Hematopoietic multipotent progenitor cell (in vitro differentiated cells): ENCODE measurements around the gene DYRK2. TPM values are rescaled to one million over a fixed set of nuclear protein-coding genes. Genes with fewer than 3 reads are reported as not detected.

ENCODE experiments used
- DNase-seq, 3 donors: peaks; one replicate each; pipeline ENCODE4 v3.0.0-alpha.2; 2011 to 2015; ENCODE audit warnings: low read depth in 2 of 3, low spot score in 2 of 3
- total RNA-seq: library from RNA; depleted of rRNA; stranded (reverse); fragments of >200 nt; gene quantifications from one replicate; pipeline ENCODE4 v1.2.3, GENCODE V29; 2012

Gene DYRK2
- total RNA-seq, 1 donor, result 20.7 TPM

- DNase-seq, result no peak
Measured at GRCh38 chr12:67645126-67645525, 3.4 kb upstream of the DYRK2 start.

DNA sequence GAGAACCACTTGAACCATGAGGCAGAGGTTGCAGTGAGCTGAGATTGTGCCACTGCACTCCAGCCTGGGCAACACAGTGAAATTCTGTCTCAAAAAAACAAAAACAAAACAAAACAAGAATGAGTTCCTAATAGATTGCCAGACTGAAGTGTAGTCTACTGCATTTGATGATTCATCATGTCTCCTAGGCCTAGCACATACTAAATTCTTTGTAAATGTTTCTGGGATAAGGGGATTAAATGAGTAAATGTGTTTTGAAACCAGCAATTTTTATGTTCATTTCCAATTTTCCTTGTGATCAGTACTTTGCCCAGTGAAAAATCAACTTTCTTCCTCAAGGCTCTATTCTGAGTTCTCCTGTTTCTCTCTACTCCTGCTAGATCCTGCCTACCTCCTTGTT is 2.9 kb upstream of the DYRK2 start:
- no peak for DNase-seq

DNA sequence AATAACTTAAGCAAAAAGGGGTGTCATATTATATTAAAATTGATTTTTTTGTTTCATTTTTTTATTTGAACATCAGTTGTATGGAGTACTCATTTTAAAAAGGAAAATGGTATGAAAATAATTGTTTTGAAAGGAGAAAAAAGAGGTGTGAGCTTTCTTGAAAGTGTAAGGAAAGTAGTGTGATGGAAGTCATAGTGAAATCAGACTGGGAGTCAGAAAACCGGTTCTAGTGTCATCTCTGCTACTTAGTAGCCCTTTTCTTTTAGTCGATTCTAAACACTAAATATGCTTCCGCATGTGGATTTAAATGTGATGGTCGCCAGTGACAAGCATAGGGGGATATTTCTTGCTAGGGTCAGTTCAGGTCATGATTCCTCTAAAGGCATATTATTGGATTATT is 1.8 kb upstream of the DYRK2 start:
- no peak for DNase-seq

DNA sequence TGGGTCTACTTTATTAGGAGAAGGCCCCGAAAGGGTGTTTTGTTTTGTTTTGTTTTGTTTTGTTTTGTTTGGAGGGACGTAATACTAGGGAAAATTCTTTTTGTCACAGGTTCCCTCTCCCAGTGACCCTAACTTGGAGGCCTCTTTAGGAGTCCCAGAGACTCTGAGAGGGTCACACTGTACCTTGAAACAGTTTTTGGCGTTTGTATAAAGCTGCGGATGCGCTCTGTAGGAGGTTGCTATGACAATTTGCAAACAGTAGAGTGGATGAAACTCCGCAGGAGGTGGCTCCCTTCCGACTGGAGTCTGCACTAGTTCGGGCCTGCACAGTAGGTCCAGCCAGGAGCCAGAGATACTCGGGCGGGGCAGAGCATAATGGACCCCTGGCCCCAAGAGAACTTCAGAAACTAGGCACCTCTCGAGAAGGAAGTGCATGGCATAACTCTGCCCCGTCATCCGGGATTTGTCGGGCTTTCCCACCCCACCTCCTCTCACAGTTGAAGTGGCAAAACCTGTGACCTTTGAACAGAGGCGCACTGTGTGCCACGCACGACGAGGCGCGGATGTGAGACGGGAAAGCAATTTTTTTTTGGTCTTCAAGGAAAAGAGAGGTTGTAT is 1.3 kb upstream of the DYRK2 start:
- DNase-seq, result no peak

- peak; percentile 29 to 80 (median 69) for DNase-seq
Measured at GRCh38 chr12:67647799-67648520, 585 bp upstream of the DYRK2 start.

DNA sequence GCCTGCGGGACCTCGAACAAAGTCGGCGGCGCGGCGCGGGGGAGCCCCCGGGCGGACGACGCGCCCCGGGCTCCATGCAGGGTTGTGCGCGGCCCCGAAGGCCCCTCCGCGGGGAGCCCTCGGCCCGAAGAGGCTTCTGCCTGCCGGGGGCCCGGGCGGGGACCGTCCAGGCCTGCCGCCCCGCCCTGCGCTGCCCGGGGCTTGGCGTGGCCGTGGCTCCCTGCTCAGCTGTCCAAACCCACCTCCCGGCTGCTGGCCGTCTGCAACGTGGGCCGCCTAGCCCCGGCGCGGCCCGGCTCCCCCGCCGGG is 670 bp downstream of the DYRK2 start:
- DNase-seq, result no peak

DNA sequence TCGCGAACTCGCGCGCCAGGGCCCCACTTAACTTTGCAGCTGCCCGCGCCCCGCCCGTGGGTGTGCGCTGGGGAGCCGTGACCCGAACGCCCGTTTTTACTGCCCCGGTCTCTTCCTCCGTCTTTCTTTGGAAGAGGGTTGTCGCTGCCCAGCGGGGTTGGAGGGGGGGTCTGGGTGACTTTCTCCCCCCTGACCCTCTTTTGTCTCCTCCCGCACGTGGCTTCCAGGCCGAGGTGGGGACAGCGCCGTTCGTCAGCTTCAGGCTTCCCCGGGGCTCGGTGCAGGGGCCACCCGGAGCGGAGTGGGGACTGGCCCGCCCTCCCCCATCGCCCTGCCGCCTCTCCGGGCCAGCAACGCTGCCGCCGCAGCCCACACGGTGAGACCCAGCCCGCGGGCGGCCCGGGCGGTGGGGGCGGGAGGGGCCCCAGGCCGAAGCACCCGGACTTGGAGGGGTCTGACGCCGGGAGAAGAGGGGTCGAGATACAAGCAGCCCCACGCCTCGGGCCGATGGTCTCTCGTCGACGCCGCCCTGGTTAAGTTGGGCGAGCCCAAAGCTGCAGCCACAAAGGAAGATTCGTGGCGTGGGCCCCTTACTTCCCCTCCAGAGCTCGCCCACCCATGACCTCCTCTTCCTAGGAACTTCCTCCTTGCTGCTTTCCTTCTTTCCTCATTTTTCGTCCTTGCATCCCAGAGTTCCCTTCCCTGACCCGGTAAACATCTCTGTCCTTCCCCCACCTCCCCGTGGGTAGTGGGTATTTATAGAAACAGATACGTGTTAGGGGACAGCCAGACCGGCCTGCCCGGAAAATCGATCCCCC is 1.2 kb downstream of the DYRK2 start:
- DNase-seq, result peak in 1 of 3 donors; percentile 28

- no peak for DNase-seq
Measured at GRCh38 chr12:67650388-67651131, 2.0 kb downstream of the DYRK2 start.

DNA sequence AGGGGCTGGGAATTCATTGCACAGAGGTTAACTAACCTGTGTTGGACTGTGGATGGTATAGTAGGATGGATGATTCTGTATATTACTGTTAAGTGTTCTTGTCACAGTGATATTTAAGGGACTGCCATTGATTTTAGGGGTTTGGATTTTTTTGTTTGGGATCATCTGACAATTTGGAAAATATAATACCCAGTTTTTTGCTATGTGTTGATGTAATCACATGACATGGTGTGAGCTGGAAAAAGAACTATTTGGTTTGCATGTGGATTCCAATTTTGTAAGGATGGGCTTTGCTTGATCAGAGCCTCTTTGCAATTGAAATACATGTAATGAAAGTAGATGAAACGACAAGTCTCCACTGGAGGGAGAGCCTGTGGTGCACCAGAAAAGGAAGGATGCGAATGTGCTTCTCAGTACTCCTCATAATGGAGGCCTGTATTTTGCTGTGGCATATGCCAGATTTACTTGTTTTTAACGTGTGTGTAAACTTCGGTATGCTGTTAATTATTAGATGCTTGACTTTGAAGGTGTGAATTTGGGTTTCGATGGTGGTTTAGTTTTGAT is 2.7 kb downstream of the DYRK2 start:
- peak in 1 of 3 donors; percentile 63 for DNase-seq

DNA sequence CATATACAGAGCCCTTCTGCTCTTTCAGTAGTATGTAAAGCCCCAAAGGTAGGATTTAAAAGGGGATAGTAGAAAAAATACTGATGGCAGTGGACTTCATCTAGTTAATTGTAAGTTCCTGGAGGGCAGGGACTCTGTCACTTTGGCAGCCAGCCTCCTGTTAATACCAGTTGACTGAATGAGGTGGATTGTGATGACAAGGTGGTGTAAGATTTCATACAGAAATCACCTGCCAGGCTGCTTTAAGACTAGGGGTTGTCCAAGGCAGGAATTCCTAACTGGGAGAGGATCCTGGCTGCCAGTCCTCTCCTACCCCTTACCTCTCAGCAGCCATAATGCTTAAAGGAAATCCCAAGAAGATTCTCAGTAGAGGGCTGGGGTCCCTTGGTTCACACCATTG is 7.3 kb downstream of the DYRK2 start:
- no peak for DNase-seq

GRCh38 chr12:67656251-67656650 is 7.7 kb downstream of the DYRK2 start:
- no peak for DNase-seq

- no peak for DNase-seq
Measured at GRCh38 chr12:67658486-67658885, 9.9 kb downstream of the DYRK2 start.

DNA sequence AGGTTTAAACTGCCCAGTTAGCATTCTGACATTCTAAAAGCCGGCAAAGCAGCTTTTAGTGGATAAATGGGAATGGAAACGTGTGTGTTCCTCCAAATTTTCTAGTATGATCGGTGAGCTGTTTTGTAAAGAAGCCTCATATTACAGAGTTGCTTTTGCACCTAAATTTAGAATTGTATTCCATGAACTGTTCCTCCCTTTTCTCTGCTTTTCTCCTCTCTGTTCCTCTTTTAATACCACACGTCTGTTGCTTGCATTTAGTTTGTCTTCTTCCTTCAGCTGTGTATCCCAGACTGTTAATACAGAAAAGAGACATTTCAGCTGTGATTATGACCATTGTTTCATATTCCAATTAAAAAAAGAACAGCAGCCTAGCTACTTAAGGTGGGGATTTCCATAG is 10.7 kb downstream of the DYRK2 start:
- DNase-seq, result no peak

DNA sequence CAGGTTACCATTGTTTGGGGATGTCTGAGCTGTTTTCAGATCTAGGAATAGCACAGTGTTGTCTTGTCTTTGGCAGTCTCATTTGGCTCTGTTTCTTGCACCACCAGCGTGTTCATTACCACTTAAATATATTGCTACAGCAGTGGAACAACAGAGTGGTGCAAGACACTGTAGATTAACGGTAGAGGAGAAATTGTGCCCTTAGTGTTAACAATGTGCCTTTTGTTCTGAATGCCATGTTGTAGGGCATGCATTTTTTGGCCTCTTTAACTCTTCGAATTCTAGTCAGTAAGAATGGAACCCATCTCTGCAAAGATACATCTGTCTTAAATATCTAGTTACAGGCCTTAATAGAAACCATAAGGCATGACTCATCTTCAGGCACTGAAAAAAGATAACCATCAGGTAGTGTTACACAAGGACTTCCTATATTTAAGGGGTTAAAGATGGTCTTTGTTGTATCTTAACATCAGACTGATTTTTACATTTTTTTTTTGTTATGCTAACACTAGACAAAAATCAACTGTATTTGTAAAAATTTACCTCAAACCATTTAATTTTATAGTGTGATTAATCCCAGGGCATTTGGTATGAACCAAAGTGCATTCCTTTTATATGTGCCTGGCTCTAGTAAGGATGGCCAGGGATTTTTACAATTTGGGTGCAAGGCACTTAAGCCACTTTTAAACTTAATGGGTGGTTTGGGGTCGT is 12.9 kb downstream of the DYRK2 start:
- DNase-seq, result no peak

DNA sequence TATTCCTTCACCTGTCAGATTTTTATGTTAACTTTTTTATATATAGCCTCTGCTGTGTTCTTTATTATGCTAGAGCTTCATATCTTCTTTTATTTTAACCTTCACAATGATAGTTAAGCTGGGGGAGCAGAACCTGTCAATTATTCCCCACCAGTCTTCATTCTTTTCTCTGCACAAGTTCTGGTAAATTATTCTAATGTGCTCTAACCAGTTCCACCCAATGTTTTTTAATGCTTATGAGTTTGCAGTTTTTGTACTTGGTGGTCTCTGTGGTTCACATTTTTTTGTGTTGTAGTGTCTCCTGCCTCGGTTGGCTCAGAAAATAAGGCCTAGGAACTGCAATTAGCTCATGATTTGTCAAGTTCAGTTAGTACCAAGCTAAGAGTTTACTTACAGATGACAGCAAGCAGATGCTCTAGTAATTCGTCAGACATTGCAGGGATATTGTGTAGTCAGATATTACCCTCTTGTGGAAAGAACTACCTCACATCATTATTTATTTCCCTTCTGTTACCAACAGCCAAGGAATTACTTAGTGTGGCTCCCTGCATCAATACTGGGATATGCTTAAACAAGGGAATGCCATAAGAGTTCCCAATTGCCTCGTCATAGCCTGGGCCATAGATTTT is 14.5 kb downstream of the DYRK2 start:
- DNase-seq, result peak in 1 of 3 donors; percentile 5

DNA sequence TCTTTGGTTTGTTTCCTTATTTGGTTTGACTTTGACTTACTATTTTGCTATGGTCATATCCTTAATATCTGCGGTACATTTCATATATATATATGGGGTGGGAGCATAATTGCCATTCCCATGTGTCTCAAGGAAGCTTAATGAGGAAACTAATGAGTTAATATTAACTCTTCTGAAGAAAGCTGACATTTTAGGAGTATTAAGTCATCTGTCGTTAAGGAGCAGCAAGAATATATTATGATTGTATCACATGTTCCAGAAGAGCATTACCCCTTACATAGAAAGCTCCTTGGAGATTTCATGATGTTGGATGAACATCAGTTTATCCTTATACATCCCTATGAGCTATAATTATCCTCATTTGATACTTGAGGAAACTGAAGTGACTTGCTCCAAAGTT is 15.6 kb downstream of the DYRK2 start:
- no peak for DNase-seq

GRCh38 chr12:67665679-67666078 is 17.1 kb downstream of the DYRK2 start:
- DNase-seq, result no peak

DNA sequence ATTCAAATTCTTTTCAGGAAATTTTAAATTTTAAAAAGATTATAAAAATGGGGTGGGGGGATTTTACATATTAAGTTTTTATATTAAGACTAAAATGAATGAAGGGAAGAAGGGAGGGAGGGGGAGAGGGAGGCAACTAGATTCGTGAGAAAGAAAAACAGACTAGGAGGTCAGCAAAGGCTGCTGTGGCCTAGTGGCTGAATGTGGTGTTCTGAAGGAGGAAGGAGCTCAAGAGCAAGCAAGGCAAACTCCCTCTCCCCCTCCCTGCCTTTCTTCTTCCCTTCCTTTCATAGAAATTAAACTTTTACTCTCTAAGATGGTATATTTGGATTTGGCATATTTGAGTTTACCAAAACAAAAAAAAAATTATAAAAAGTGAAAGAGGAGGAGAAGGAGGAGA is 18.1 kb downstream of the DYRK2 start:
- DNase-seq, result no peak

- DNase-seq, result peak in 1 of 3 donors; percentile 13
Measured at GRCh38 chr12:67667276-67668073, 18.9 kb downstream of the DYRK2 start.
